ENCODE data around the gene METRNL.
"Not testable (repeated sequence)": the region's sequence is repeated elsewhere in the genome, so short reads cannot be mapped to it uniquely, and the experiment has no call there.

Gene METRNL

GRCh38 chr17:83125515-83126274, 46.3 kb downstream of the METRNL start:
- Histone ChIP-seq H3K9me3 (ENCODE audit: control insufficient read depth, insufficient read depth, low read length) (no peaks in the 10 kb centered on the region), H3K9ac (ENCODE audit: low read depth, low read length) (no peak overlapping the region), H3K4me3 (ENCODE audit: low read depth, low read length) (no peak overlapping the region), H3K36me3 (ENCODE audit: control insufficient read depth, insufficient read depth, low read length) (no peaks in the 10 kb centered on the region), H3K4me1 (ENCODE audit: control insufficient read depth, insufficient read depth, low read length) (no peaks in the 10 kb centered on the region), H3K27me3 (ENCODE audit: control insufficient read depth, insufficient read depth, low read length) (peaks cover 17% of the 10 kb centered on the region)

- Histone ChIP-seq H3K4me1 (ENCODE audit: control insufficient read depth, insufficient read depth, low read length) (no peaks in the 10 kb centered on the region), H3K4me3 (ENCODE audit: low read depth, low read length) (no peak overlapping the region), H3K36me3 (ENCODE audit: control insufficient read depth, insufficient read depth, low read length) (no peaks in the 10 kb centered on the region), H3K27me3 (ENCODE audit: control insufficient read depth, insufficient read depth, low read length) (peaks cover 17% of the 10 kb centered on the region), H3K9ac (ENCODE audit: low read depth, low read length) (no peak overlapping the region), H3K9me3 (ENCODE audit: control insufficient read depth, insufficient read depth, low read length) (no peaks in the 10 kb centered on the region)
Observed at GRCh38 chr17:83126275-83126811, 46.9 kb downstream of the METRNL start.

- Histone ChIP-seq H3K9ac (ENCODE audit: low read depth, low read length) (no peak overlapping the region), H3K36me3 (ENCODE audit: control insufficient read depth, insufficient read depth, low read length) (no peaks in the 10 kb centered on the region), H3K9me3 (ENCODE audit: control insufficient read depth, insufficient read depth, low read length) (no peaks in the 10 kb centered on the region), H3K4me3 (ENCODE audit: low read depth, low read length) (no peak overlapping the region), H3K4me1 (ENCODE audit: control insufficient read depth, insufficient read depth, low read length) (no peaks in the 10 kb centered on the region), H3K27me3 (ENCODE audit: control insufficient read depth, insufficient read depth, low read length) (peaks cover 4% of the 10 kb centered on the region)
Observed at GRCh38 chr17:83127431-83128160, 48.2 kb downstream of the METRNL start.

- Histone ChIP-seq H3K4me1 (ENCODE audit: control insufficient read depth, insufficient read depth, low read length) (no peaks in the 10 kb centered on the region), H3K9me3 (ENCODE audit: control insufficient read depth, insufficient read depth, low read length) (no peaks in the 10 kb centered on the region), H3K4me3 (ENCODE audit: low read depth, low read length) (no peak overlapping the region), H3K27me3 (ENCODE audit: control insufficient read depth, insufficient read depth, low read length) (no peaks in the 10 kb centered on the region), H3K9ac (ENCODE audit: low read depth, low read length) (no peak overlapping the region), H3K36me3 (ENCODE audit: control insufficient read depth, insufficient read depth, low read length) (no peaks in the 10 kb centered on the region)
Observed at GRCh38 chr17:83128306-83129240, 49.2 kb downstream of the METRNL start.

GRCh38 chr17:83129676-83130075, 50.3 kb downstream of the METRNL start:
- Histone ChIP-seq H3K9me3 (ENCODE audit: control insufficient read depth, insufficient read depth, low read length) (no peaks in the 10 kb centered on the region), H3K36me3 (ENCODE audit: control insufficient read depth, insufficient read depth, low read length) (no peaks in the 10 kb centered on the region), H3K4me3 (ENCODE audit: low read depth, low read length) (no peak overlapping the region), H3K9ac (ENCODE audit: low read depth, low read length) (no peak overlapping the region), H3K27me3 (ENCODE audit: control insufficient read depth, insufficient read depth, low read length) (no peaks in the 10 kb centered on the region), H3K4me1 (ENCODE audit: control insufficient read depth, insufficient read depth, low read length) (no peaks in the 10 kb centered on the region)

- Histone ChIP-seq H3K9me3 (ENCODE audit: control insufficient read depth, insufficient read depth, low read length) (no peaks in the 10 kb centered on the region), H3K36me3 (ENCODE audit: control insufficient read depth, insufficient read depth, low read length) (no peaks in the 10 kb centered on the region), H3K27me3 (ENCODE audit: control insufficient read depth, insufficient read depth, low read length) (no peaks in the 10 kb centered on the region), H3K4me3 (ENCODE audit: low read depth, low read length) (no peak overlapping the region), H3K4me1 (ENCODE audit: control insufficient read depth, insufficient read depth, low read length) (no peaks in the 10 kb centered on the region), H3K9ac (ENCODE audit: low read depth, low read length) (no peak overlapping the region)
Observed at GRCh38 chr17:83131401-83132011, 52.1 kb downstream of the METRNL start.

- Histone ChIP-seq H3K9me3 (ENCODE audit: control insufficient read depth, insufficient read depth, low read length) (no peaks in the 10 kb centered on the region), H3K27me3 (ENCODE audit: control insufficient read depth, insufficient read depth, low read length) (no peaks in the 10 kb centered on the region), H3K9ac (ENCODE audit: low read depth, low read length) (no peak overlapping the region), H3K4me3 (ENCODE audit: low read depth, low read length) (no peak overlapping the region), H3K36me3 (ENCODE audit: control insufficient read depth, insufficient read depth, low read length) (no peaks in the 10 kb centered on the region), H3K4me1 (ENCODE audit: control insufficient read depth, insufficient read depth, low read length) (no peaks in the 10 kb centered on the region)
Observed at GRCh38 chr17:83132251-83133081, 53.1 kb downstream of the METRNL start.

GRCh38 chr17:83133302-83134121, 54.1 kb downstream of the METRNL start:
- Histone ChIP-seq H3K36me3 (ENCODE audit: control insufficient read depth, insufficient read depth, low read length) (no peaks in the 10 kb centered on the region), H3K9ac (ENCODE audit: low read depth, low read length) (no peak overlapping the region), H3K4me1 (ENCODE audit: control insufficient read depth, insufficient read depth, low read length) (no peaks in the 10 kb centered on the region), H3K4me3 (ENCODE audit: low read depth, low read length) (no peak overlapping the region), H3K9me3 (ENCODE audit: control insufficient read depth, insufficient read depth, low read length) (no peaks in the 10 kb centered on the region), H3K27me3 (ENCODE audit: control insufficient read depth, insufficient read depth, low read length) (no peaks in the 10 kb centered on the region)

- not testable (repeated sequence) for H3K27me3 ChIP-seq (ENCODE audit: control insufficient read depth, insufficient read depth, low read length)
Observed at GRCh38 chr17:83134456-83134855, 55.0 kb downstream of the METRNL start.

GRCh38 chr17:83135692-83136091, 56.3 kb downstream of the METRNL start:
- Histone ChIP-seq H3K9me3 (ENCODE audit: control insufficient read depth, insufficient read depth, low read length) (no peaks in the 10 kb centered on the region), H3K9ac (ENCODE audit: low read depth, low read length) (no peak overlapping the region), H3K4me1 (ENCODE audit: control insufficient read depth, insufficient read depth, low read length) (no peaks in the 10 kb centered on the region), H3K4me3 (ENCODE audit: low read depth, low read length) (no peak overlapping the region), H3K27me3 (ENCODE audit: control insufficient read depth, insufficient read depth, low read length) (no peaks in the 10 kb centered on the region), H3K36me3 (ENCODE audit: control insufficient read depth, insufficient read depth, low read length) (no peaks in the 10 kb centered on the region)

More at GRCh38 chr17:83134456-83134855, 55.0 kb downstream of the METRNL start:
- not testable (repeated sequence) for H3K9ac ChIP-seq (ENCODE audit: low read depth, low read length); H3K9me3 ChIP-seq (ENCODE audit: control insufficient read depth, insufficient read depth, low read length); H3K36me3 ChIP-seq (ENCODE audit: control insufficient read depth, insufficient read depth, low read length); H3K4me1 ChIP-seq (ENCODE audit: control insufficient read depth, insufficient read depth, low read length); H3K4me3 ChIP-seq (ENCODE audit: low read depth, low read length)

All from iPS-15b (cell line).